Liver (tissue), 9 donors: ENCODE results near the gene GLB1L2. TPM values are rescaled to one million over a fixed set of nuclear protein-coding genes. Genes with fewer than 3 reads are reported as not detected.

Source experiments
- DNase-seq: peaks from one replicate; pipeline ENCODE4 v3.0.0-alpha.2; 2017; ENCODE audit warnings: low spot score
- H3K27ac ChIP-seq, 2 donors: one replicate each; pipeline ENCODE4 v1.7.0; 2013; ENCODE audit warnings: inconsistent platforms in 2 of 2, low read length in 2 of 2, control low read depth in 1 of 2, low read depth in 1 of 2, mild to moderate bottlenecking in 1 of 2
- H3K27me3 ChIP-seq, 4 donors: one replicate each; pipeline versions ENCODE4 v1.6.1 to v1.7.0; 2013; ENCODE audit warnings: low read length in 3 of 4, inconsistent platforms in 1 of 4, mild to moderate bottlenecking in 1 of 4, moderate library complexity in 1 of 4; ENCODE audit not compliant: control insufficient read depth in 4 of 4, insufficient read depth in 4 of 4
- H3K36me3 ChIP-seq, 4 donors: one replicate each; pipeline versions ENCODE4 v1.6.1 to v1.7.0; 2013; ENCODE audit warnings: low read length in 3 of 4, mild to moderate bottlenecking in 3 of 4, low read depth in 1 of 4, moderate library complexity in 1 of 4; ENCODE audit not compliant: control insufficient read depth in 4 of 4, insufficient read depth in 3 of 4
- H3K4me1 ChIP-seq, 4 donors: one replicate each; pipeline versions ENCODE4 v1.6.1 to v1.7.0; 2013; ENCODE audit warnings: low read length in 3 of 4, mild to moderate bottlenecking in 3 of 4, moderate library complexity in 1 of 4; ENCODE audit not compliant: control insufficient read depth in 4 of 4, insufficient read depth in 4 of 4
- H3K4me3 ChIP-seq, 3 donors: one replicate each; pipeline versions ENCODE4 v1.6.1 to v1.7.0; 2013; ENCODE audit warnings: low read length in 3 of 3, control low read depth in 1 of 3, low read depth in 1 of 3, mild to moderate bottlenecking in 1 of 3
- H3K9ac ChIP-seq, 2 donors: one replicate each; pipeline ENCODE4 v1.7.0; 2013; ENCODE audit warnings: low read length in 2 of 2, mild to moderate bottlenecking in 2 of 2, moderate library complexity in 2 of 2, control low read depth in 1 of 2, low read depth in 1 of 2
- H3K9me3 ChIP-seq, 4 donors: one replicate each; pipeline versions ENCODE4 v1.6.1 to v1.7.0; 2013; ENCODE audit warnings: low read length in 3 of 4; ENCODE audit not compliant: control insufficient read depth in 4 of 4
- ATF3 ChIP-seq: IDR thresholded peaks from 2 replicates; pipeline ENCODE4 v1.6.1; 2016; ENCODE audit warnings: antibody characterized with exemption
- CTCF ChIP-seq: fragments of 150-350 bp; IDR thresholded peaks from 2 replicates; pipeline ENCODE4 v1.5.1; 2017; ENCODE audit warnings: improper control_type of control experiment, low read depth, low read length; ENCODE audit not compliant: missing input control
- EGR1 ChIP-seq, 2 donors: IDR thresholded peaks; 2 replicates each; pipeline ENCODE4 v1.6.1; 2016 to 2018; ENCODE audit warnings: antibody characterized with exemption in 2 of 2, low read depth in 2 of 2
- FOXA1 ChIP-seq: IDR thresholded peaks from 2 replicates; pipeline ENCODE4 v1.6.1; 2016; ENCODE audit warnings: antibody characterized with exemption
- FOXA2 ChIP-seq: IDR thresholded peaks from 2 replicates; pipeline ENCODE4 v1.6.1; 2016; ENCODE audit warnings: antibody characterized with exemption
- GABPA ChIP-seq, 2 donors: IDR thresholded peaks in 1 of 2; conservative IDR thresholded peaks in 1 of 2; 2 replicates each; pipeline ENCODE4 v1.6.1; 2016; ENCODE audit warnings: antibody characterized with exemption in 2 of 2, mild to moderate bottlenecking in 1 of 2, moderate library complexity in 1 of 2
- HNF4A ChIP-seq, 2 donors: conservative IDR thresholded peaks; 2 replicates each; pipeline ENCODE4 v1.6.1; 2016; ENCODE audit warnings: antibody characterized with exemption in 2 of 2, mild to moderate bottlenecking in 2 of 2
- HNF4G ChIP-seq: IDR thresholded peaks from 2 replicates; pipeline ENCODE4 v1.6.1; 2016; ENCODE audit warnings: antibody characterized with exemption
- JUND ChIP-seq, 2 donors: IDR thresholded peaks; 2 replicates each; pipeline ENCODE4 v1.6.1; 2016; ENCODE audit warnings: antibody characterized with exemption in 2 of 2
- NR2F2 ChIP-seq: IDR thresholded peaks from 2 replicates; pipeline ENCODE4 v1.6.1; 2016; ENCODE audit warnings: antibody characterized with exemption
- RAD21 ChIP-seq, 2 donors: IDR thresholded peaks; 2 replicates each; pipeline ENCODE4 v1.6.1; 2016; ENCODE audit warnings: antibody characterized with exemption in 2 of 2, mild to moderate bottlenecking in 2 of 2
- RXRA ChIP-seq, 2 donors: IDR thresholded peaks; 2 replicates each; pipeline ENCODE4 v1.6.1; 2017 to 2018; ENCODE audit warnings: antibody characterized with exemption in 2 of 2, mild to moderate bottlenecking in 1 of 2
- SP1 ChIP-seq: IDR thresholded peaks from 2 replicates; pipeline ENCODE4 v1.6.1; 2018; ENCODE audit warnings: antibody characterized with exemption, mild to moderate bottlenecking
- TAF1 ChIP-seq: conservative IDR thresholded peaks from 2 replicates; pipeline ENCODE4 v1.6.1; 2016; ENCODE audit warnings: antibody characterized with exemption, mild to moderate bottlenecking
- YY1 ChIP-seq: IDR thresholded peaks from 2 replicates; pipeline ENCODE4 v1.6.1; 2016; ENCODE audit warnings: antibody characterized with exemption, mild to moderate bottlenecking
- WGBS: extraction: QIAGEN DNeasy Blood & Tissue Kit; methylation state at CpG from one replicate; pipeline ENCODE4 v1.1.7; 2013; 5-methylcytosine and 5-hydroxymethylcytosine counted together
- polyA plus RNA-seq, 2 donors: library from polyadenylated mRNA; stranded (reverse) in 1 of 2; unstranded in 1 of 2; fragments of 200-250 nt in 1 of 2; fragments of >200 nt in 1 of 2; fragmentation: Nextera tagmentation in 1 of 2; extraction: Ambion mirVana in 1 of 2; gene quantifications; one replicate each; pipeline versions ENCODE4 v1.2.1 to v1.2.3, GENCODE V29; 2013 to 2015
- total RNA-seq, 2 donors: library from RNA; depleted of rRNA; stranded (reverse); fragments of >200 nt; gene quantifications; one replicate each; pipeline ENCODE4 v1.2.3, GENCODE V29; 2014
- TF ChIP-seq, protein P1 (sequence below): IDR thresholded peaks from 2 replicates; pipeline ENCODE4 v1.6.1; 2016; ENCODE audit warnings: antibody characterized with exemption
- TF ChIP-seq, protein P2 (sequence below): IDR thresholded peaks from 2 replicates; pipeline ENCODE4 v1.6.1; 2016; ENCODE audit warnings: antibody characterized with exemption, mild to moderate bottlenecking
- TF ChIP-seq, protein P3 (sequence below): IDR thresholded peaks from 2 replicates; pipeline ENCODE4 v1.6.1; 2016; ENCODE audit warnings: antibody characterized with exemption
- donor health status: healthy.
- donor health status: healthy.
- donor health status: healthy.
- donor health status: healthy.
- donor health status: healthy.

The GLB1L2 gene
- total and polyA plus RNA-seq, 4 donors = 0.23 to 0.50 (median 0.42) TPM

- no peak for DNase-seq
- Histone ChIP-seq H3K4me1 (no peaks in the 10 kb centered on the region), H3K36me3 (peaks cover 0 to 2% (median 0%) of the 10 kb centered on the region in 4 donors), H3K9ac (no peak overlapping the region), H3K9me3 (no peaks in the 10 kb centered on the region), H3K27me3 (no peaks in the 10 kb centered on the region), H3K27ac (no peak overlapping the region), H3K4me3 (no peak overlapping the region)
- WGBS = 88% methylated on average over 14 of the region's 14 CpGs
- TF ChIP-seq YY1 = no peak
- no peak for TF ChIP-seq TAF1
- no peak for TF ChIP-seq SP1
- no peak for TF ChIP-seq RAD21 (IDR thresholded peaks at IDR 0.05)
- TF ChIP-seq EGR1 (IDR thresholded peaks at IDR 0.05; ENCODE audit: low read depth in 2 of 2) = no peak
- TF ChIP-seq FOXA2 = no peak
- no peak for TF ChIP-seq HNF4A (conservative IDR thresholded peaks at IDR 0.05)
- TF ChIP-seq FOXA1 = no peak
- no peak for TF ChIP-seq HNF4G
- TF ChIP-seq, protein P1, sequence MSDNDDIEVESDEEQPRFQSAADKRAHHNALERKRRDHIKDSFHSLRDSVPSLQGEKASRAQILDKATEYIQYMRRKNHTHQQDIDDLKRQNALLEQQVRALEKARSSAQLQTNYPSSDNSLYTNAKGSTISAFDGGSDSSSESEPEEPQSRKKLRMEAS = no peak
- no peak for TF ChIP-seq GABPA (IDR thresholded peaks at IDR 0.05 in 1 of 2, conservative IDR thresholded peaks at IDR 0.05 in 1 of 2)
- no peak for TF ChIP-seq CTCF
- no peak for TF ChIP-seq ATF3
- TF ChIP-seq JUND (IDR thresholded peaks at IDR 0.05) = no peak
- TF ChIP-seq, protein P2, sequence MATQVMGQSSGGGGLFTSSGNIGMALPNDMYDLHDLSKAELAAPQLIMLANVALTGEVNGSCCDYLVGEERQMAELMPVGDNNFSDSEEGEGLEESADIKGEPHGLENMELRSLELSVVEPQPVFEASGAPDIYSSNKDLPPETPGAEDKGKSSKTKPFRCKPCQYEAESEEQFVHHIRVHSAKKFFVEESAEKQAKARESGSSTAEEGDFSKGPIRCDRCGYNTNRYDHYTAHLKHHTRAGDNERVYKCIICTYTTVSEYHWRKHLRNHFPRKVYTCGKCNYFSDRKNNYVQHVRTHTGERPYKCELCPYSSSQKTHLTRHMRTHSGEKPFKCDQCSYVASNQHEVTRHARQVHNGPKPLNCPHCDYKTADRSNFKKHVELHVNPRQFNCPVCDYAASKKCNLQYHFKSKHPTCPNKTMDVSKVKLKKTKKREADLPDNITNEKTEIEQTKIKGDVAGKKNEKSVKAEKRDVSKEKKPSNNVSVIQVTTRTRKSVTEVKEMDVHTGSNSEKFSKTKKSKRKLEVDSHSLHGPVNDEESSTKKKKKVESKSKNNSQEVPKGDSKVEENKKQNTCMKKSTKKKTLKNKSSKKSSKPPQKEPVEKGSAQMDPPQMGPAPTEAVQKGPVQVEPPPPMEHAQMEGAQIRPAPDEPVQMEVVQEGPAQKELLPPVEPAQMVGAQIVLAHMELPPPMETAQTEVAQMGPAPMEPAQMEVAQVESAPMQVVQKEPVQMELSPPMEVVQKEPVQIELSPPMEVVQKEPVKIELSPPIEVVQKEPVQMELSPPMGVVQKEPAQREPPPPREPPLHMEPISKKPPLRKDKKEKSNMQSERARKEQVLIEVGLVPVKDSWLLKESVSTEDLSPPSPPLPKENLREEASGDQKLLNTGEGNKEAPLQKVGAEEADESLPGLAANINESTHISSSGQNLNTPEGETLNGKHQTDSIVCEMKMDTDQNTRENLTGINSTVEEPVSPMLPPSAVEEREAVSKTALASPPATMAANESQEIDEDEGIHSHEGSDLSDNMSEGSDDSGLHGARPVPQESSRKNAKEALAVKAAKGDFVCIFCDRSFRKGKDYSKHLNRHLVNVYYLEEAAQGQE = no peak
- no peak for TF ChIP-seq RXRA (IDR thresholded peaks at IDR 0.05)
- TF ChIP-seq, protein P3, sequence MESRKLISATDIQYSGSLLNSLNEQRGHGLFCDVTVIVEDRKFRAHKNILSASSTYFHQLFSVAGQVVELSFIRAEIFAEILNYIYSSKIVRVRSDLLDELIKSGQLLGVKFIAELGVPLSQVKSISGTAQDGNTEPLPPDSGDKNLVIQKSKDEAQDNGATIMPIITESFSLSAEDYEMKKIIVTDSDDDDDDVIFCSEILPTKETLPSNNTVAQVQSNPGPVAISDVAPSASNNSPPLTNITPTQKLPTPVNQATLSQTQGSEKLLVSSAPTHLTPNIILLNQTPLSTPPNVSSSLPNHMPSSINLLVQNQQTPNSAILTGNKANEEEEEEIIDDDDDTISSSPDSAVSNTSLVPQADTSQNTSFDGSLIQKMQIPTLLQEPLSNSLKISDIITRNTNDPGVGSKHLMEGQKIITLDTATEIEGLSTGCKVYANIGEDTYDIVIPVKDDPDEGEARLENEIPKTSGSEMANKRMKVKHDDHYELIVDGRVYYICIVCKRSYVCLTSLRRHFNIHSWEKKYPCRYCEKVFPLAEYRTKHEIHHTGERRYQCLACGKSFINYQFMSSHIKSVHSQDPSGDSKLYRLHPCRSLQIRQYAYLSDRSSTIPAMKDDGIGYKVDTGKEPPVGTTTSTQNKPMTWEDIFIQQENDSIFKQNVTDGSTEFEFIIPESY = no peak
- TF ChIP-seq NR2F2 = no peak
Observed at GRCh38 chr11:134384406-134384805, 52.6 kb downstream of the GLB1L2 start.
